ENCODE results near the gene EMC9.

Gene EMC9

GRCh38 chr14:24114532-24115421 lies 26.6 kb downstream of the EMC9 start, which contains the start of the genes DCAF11 and NRL:
Gene DCAF11 (plus strand): TSS chr14:24114777. CDS start chr14:24115595, 818 bp downstream.
Gene NRL (minus strand): TSS chr14:24114949. CDS start chr14:24082848, 32,101 bp downstream.
- TF ChIP-seq MYC (IDR thresholded peaks at IDR 0.05; ENCODE audit: low read depth, low read length) (peak; percentile 97), CTCF (IDR thresholded peaks at IDR 0.05; ENCODE audit: low read depth, low read length) (no peak), MAX (IDR thresholded peaks at IDR 0.05; ENCODE audit: low read depth, low read length) (peak; percentile 98), POLR2A (IDR thresholded peaks at IDR 0.05; ENCODE audit: extremely low read depth, insufficient read length) (peak; percentile 70)
- H3K4me3 ChIP-seq (ENCODE audit: low read depth, low read length): peak within 1 kb of the TSS; percentile 96
- peak; percentile 99 for DNase-seq (ENCODE audit: low read depth)

- H3K4me3 ChIP-seq (ENCODE audit: low read depth, low read length): peak overlapping the region; percentile 87
- DNase-seq (ENCODE audit: low read depth): peak; percentile 98
- TF ChIP-seq CTCF (IDR thresholded peaks at IDR 0.05; ENCODE audit: low read depth, low read length) (no peak), POLR2A (IDR thresholded peaks at IDR 0.05; ENCODE audit: extremely low read depth, insufficient read length) (peak; percentile 65), MYC (IDR thresholded peaks at IDR 0.05; ENCODE audit: low read depth, low read length) (peak; percentile 30), MAX (IDR thresholded peaks at IDR 0.05; ENCODE audit: low read depth, low read length) (peak; percentile 59; the same call in 1 of the 2 replicates)
These were observed 27.4 kb downstream of the EMC9 start for GRCh38 chr14:24113801-24114531.

- H3K4me3 ChIP-seq (ENCODE audit: low read depth, low read length): peak overlapping the region; percentile 87
- no peak for DNase-seq (ENCODE audit: low read depth)
- TF ChIP-seq MAX (IDR thresholded peaks at IDR 0.05; ENCODE audit: low read depth, low read length) (no peak), POLR2A (IDR thresholded peaks at IDR 0.05; ENCODE audit: extremely low read depth, insufficient read length) (no peak), CTCF (IDR thresholded peaks at IDR 0.05; ENCODE audit: low read depth, low read length) (no peak), MYC (IDR thresholded peaks at IDR 0.05; ENCODE audit: low read depth, low read length) (no peak)
These were observed 28.0 kb downstream of the EMC9 start for GRCh38 chr14:24113379-24113800.

- TF ChIP-seq CTCF (IDR thresholded peaks at IDR 0.05; ENCODE audit: low read depth, low read length): no peak
- no peak for TF ChIP-seq POLR2A (IDR thresholded peaks at IDR 0.05; ENCODE audit: extremely low read depth, insufficient read length)
- TF ChIP-seq MYC (IDR thresholded peaks at IDR 0.05; ENCODE audit: low read depth, low read length): no peak
- TF ChIP-seq MAX (IDR thresholded peaks at IDR 0.05; ENCODE audit: low read depth, low read length): no peak
- H3K4me3 ChIP-seq (ENCODE audit: low read depth, low read length): no peak overlapping the region
- DNase-seq (ENCODE audit: low read depth): no peak
These were observed 30.9 kb downstream of the EMC9 start for GRCh38 chr14:24110523-24110922.

GRCh38 chr14:24110060-24110459 lies 31.3 kb downstream of the EMC9 start:
- TF ChIP-seq MAX (IDR thresholded peaks at IDR 0.05; ENCODE audit: low read depth, low read length): no peak
- TF ChIP-seq CTCF (IDR thresholded peaks at IDR 0.05; ENCODE audit: low read depth, low read length): no peak
- TF ChIP-seq MYC (IDR thresholded peaks at IDR 0.05; ENCODE audit: low read depth, low read length): no peak
- TF ChIP-seq POLR2A (IDR thresholded peaks at IDR 0.05; ENCODE audit: extremely low read depth, insufficient read length): no peak
- DNase-seq (ENCODE audit: low read depth): no peak
- H3K4me3 ChIP-seq (ENCODE audit: low read depth, low read length): no peak overlapping the region

Measured in NB4 (cell line).